OCI-LY1 (cell line): ENCODE measurements around the gene SNRPD3.

Source experiments
- EZH2 ChIP-seq: fragments of 200-600 bp; sonication (generic), shearing (Covaris generic); IDR thresholded peaks from 2 replicates; pipeline ENCODE4 v1.8.0; 2017; ENCODE audit warnings: borderline replicate concordance, mixed run types, mild to moderate bottlenecking, antibody characterized with exemption, low read length, moderate library complexity, mixed read lengths
- TF ChIP-seq, protein P1 (sequence below): fragments of 200-600 bp; sonication (generic), shearing (Covaris generic); IDR thresholded peaks from 2 replicates; pipeline ENCODE4 v1.5.1; 2017; ENCODE audit warnings: mild to moderate bottlenecking, antibody characterized with exemption, low read length, moderate library complexity, mixed read lengths

DNA sequence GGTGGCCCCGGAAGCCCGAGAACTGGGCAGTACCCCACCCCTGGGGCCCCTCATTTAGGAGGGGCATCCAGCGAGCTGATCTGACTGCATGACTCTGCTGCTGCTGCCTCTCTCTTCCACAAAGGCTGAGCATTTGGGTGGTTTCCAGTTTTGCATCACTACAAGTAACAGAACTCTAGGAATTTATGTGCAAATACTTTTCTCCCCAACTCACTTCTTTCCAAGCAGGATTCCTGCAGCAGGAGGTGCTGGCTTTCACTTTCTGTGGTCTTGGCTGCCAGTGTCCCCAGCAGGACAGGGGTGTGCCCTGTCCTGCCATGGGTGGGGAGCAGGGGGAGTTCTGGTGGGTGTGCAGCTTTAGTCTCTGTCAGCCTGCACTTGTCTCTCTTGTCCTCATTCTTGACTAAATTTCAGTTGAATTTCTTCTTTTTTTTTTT lies 39.5 kb upstream of the SNRPD3 start:
- TF ChIP-seq, protein P1, sequence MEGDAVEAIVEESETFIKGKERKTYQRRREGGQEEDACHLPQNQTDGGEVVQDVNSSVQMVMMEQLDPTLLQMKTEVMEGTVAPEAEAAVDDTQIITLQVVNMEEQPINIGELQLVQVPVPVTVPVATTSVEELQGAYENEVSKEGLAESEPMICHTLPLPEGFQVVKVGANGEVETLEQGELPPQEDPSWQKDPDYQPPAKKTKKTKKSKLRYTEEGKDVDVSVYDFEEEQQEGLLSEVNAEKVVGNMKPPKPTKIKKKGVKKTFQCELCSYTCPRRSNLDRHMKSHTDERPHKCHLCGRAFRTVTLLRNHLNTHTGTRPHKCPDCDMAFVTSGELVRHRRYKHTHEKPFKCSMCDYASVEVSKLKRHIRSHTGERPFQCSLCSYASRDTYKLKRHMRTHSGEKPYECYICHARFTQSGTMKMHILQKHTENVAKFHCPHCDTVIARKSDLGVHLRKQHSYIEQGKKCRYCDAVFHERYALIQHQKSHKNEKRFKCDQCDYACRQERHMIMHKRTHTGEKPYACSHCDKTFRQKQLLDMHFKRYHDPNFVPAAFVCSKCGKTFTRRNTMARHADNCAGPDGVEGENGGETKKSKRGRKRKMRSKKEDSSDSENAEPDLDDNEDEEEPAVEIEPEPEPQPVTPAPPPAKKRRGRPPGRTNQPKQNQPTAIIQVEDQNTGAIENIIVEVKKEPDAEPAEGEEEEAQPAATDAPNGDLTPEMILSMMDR, result no peak
- TF ChIP-seq EZH2, result no peak
